Ishikawa (cell line): ENCODE data around the gene CFAP126.

Source experiments
- CEBPB ChIP-seq: IDR thresholded peaks from 2 replicates; pipeline ENCODE4 v1.6.1; 2012
- CREB1 ChIP-seq: IDR thresholded peaks from 2 replicates; pipeline ENCODE4 v1.6.1; 2012; ENCODE audit warnings: low read depth
- EGR1 ChIP-seq: IDR thresholded peaks from 2 replicates; pipeline ENCODE4 v1.6.1; 2012
- EP300 ChIP-seq: IDR thresholded peaks from 2 replicates; pipeline ENCODE4 v1.6.1; 2012; ENCODE audit warnings: borderline replicate concordance
- FOXM1 ChIP-seq: IDR thresholded peaks from 2 replicates; pipeline ENCODE4 v1.6.1; 2012; ENCODE audit warnings: low read depth, borderline replicate concordance
- NFIC ChIP-seq: IDR thresholded peaks from 2 replicates; pipeline ENCODE4 v1.6.1; 2012
- RAD21 ChIP-seq: IDR thresholded peaks from 2 replicates; pipeline ENCODE4 v1.6.1; 2012; ENCODE audit warnings: low read depth
- REST ChIP-seq: IDR thresholded peaks from 2 replicates; pipeline ENCODE4 v1.6.1; 2012; ENCODE audit warnings: low read depth, mild to moderate bottlenecking
- TAF1 ChIP-seq: IDR thresholded peaks from 2 replicates; pipeline ENCODE4 v1.6.1; 2012; ENCODE audit warnings: low read depth, mild to moderate bottlenecking
- TCF12 ChIP-seq: IDR thresholded peaks from 2 replicates; pipeline ENCODE4 v1.6.1; 2012; ENCODE audit warnings: low read depth
- TEAD4 ChIP-seq: IDR thresholded peaks from 2 replicates; pipeline ENCODE4 v1.6.1; 2012
- USF1 ChIP-seq: IDR thresholded peaks from 2 replicates; pipeline ENCODE4 v1.6.1; 2012
- YY1 ChIP-seq: IDR thresholded peaks from 2 replicates; pipeline ENCODE4 v1.6.1; 2012; ENCODE audit warnings: low read depth
- ZBTB7A ChIP-seq: IDR thresholded peaks from 2 replicates; pipeline ENCODE4 v1.6.1; 2012; ENCODE audit warnings: low read depth
- TF ChIP-seq, protein P1 (sequence below): IDR thresholded peaks from 2 replicates; pipeline ENCODE4 v1.6.1; 2012

Gene CFAP126

GRCh38 chr1:161374373-161374772, 6.7 kb upstream of the CFAP126 start:
- TF ChIP-seq CREB1 (no peak), FOXM1 (no peak), ZBTB7A (no peak), TEAD4 (no peak), TCF12 (no peak)

GRCh38 chr1:161373442-161373841, 5.8 kb upstream of the CFAP126 start:
- TF ChIP-seq FOXM1 (no peak), EGR1 (no peak), EP300 (no peak), CEBPB (no peak), RAD21 (no peak), TEAD4 (no peak)

- TF ChIP-seq, protein P1, sequence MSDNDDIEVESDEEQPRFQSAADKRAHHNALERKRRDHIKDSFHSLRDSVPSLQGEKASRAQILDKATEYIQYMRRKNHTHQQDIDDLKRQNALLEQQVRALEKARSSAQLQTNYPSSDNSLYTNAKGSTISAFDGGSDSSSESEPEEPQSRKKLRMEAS: no peak
Measured at GRCh38 chr1:161365207-161365606, 2.5 kb downstream of the CFAP126 start.

DNA sequence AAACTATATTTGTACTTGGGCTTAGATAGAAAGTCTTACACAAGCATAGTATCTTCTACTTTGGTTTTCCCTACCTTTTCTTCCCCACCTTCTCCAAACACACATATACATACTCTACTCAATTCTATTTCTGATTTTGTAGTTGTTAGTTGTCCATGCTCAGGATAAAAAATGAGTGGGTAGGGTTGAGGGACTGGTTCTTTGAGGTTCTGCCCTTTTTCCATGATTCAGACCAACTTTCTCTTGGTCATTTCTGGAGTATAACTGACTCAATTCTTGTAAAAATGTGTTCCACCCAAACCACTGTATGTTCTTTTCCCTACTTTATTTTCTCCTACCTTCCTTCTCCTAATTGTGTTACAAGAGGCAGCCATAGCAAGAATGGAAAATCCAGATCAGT, 3.3 kb downstream of the CFAP126 start:
- TF ChIP-seq ZBTB7A (no peak), TEAD4 (no peak), EP300 (no peak), TCF12 (no peak), USF1 (no peak), YY1 (no peak), NFIC (no peak), REST (no peak), CREB1 (no peak), EGR1 (no peak)
- TF ChIP-seq, protein P1: no peak

GRCh38 chr1:161359291-161359690, 8.4 kb downstream of the CFAP126 start:
- no peak for TF ChIP-seq NFIC
- no peak for TF ChIP-seq CREB1
- TF ChIP-seq ZBTB7A: no peak
- no peak for TF ChIP-seq TEAD4
- no peak for TF ChIP-seq RAD21
- TF ChIP-seq USF1: no peak
- no peak for TF ChIP-seq EGR1
- TF ChIP-seq TCF12: no peak
- no peak for TF ChIP-seq CEBPB
- no peak for TF ChIP-seq EP300
- TF ChIP-seq, protein P1: no peak
- no peak for TF ChIP-seq FOXM1
- no peak for TF ChIP-seq TAF1

DNA sequence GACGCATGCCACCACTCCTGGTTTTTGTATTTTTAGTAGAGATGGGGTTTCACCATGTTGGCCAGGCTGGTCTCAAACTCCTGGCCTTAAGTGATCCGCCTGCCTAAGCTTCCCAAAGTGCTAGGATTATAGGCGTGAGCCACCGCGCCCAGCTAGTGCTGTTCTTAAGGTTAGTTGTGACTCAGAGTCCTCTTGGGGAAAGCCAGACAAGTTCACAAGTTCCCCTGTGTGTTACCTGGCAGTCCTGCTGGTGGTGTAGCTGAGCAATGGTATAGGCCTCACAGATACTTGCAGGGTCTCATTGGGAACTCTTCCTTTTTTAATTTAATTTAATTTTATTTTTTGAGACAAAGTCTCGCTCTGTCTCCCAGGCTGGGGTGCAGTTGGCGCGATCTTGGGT, 10.6 kb downstream of the CFAP126 start:
- TF ChIP-seq REST (no peak), RAD21 (no peak)

DNA sequence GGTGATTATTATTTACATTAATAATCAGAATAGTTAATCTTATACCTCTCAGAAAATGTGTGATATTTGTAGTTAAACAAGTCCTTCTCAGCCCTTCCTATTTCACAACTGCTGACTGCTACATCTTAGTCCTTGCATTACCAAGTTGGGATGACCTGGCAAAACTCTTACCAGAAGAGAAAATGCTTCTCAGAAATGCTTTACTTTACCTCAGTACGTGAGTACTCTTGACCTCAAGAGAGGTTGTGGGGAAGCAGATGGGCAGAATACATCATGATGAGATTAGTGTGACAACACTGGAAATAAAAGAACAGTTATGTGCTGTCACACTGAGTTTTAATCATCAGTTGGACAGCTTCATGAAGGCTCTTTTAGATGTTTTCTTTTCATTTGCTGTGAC, 16.2 kb downstream of the CFAP126 start:
- TF ChIP-seq, protein P1: no peak
- TF ChIP-seq TAF1: no peak
- TF ChIP-seq TEAD4: no peak
- TF ChIP-seq YY1: no peak
- TF ChIP-seq FOXM1: no peak
- TF ChIP-seq EGR1: no peak
- no peak for TF ChIP-seq ZBTB7A
- no peak for TF ChIP-seq REST
- TF ChIP-seq RAD21: no peak
- no peak for TF ChIP-seq NFIC
- no peak for TF ChIP-seq CREB1
- no peak for TF ChIP-seq CEBPB
- TF ChIP-seq USF1: no peak
- TF ChIP-seq EP300: no peak
- no peak for TF ChIP-seq TCF12
